ENCODE data around the gene LRRC27.
"Not testable (repeated sequence)": the region's sequence is repeated elsewhere in the genome, so short reads cannot be mapped to it uniquely, and the experiment has no call there.

Gene LRRC27

GRCh38 chr10:132336064-132336746 lies 4.2 kb downstream of the LRRC27 start:
- Mint-ChIP-seq H3K4me3 (peak overlapping the region; percentile 82), H3K27ac (no peak overlapping the region), H3K9me3 (ENCODE audit: low read depth) (no peaks in the 10 kb centered on the region), H3K27me3 (no peaks in the 10 kb centered on the region), H3K36me3 (peaks cover 6% of the 10 kb centered on the region), H3K4me1 (ENCODE audit: low read depth) (peaks cover 39% of the 10 kb centered on the region)

- no peaks in the 10 kb centered on the region for H3K27me3 Mint-ChIP-seq
- peaks cover 12% of the 10 kb centered on the region for H3K36me3 Mint-ChIP-seq
- H3K27ac Mint-ChIP-seq: peak overlapping the region; percentile 41
- peak overlapping the region; percentile 82 for H3K4me3 Mint-ChIP-seq
- no peaks in the 10 kb centered on the region for H3K9me3 Mint-ChIP-seq (ENCODE audit: low read depth)
- peaks cover 37% of the 10 kb centered on the region for H3K4me1 Mint-ChIP-seq (ENCODE audit: low read depth)
Measured at GRCh38 chr10:132336919-132337407, 5.0 kb downstream of the LRRC27 start.

GRCh38 chr10:132337854-132338253 lies 5.9 kb downstream of the LRRC27 start:
- H3K27me3 Mint-ChIP-seq; H3K27ac Mint-ChIP-seq; H3K9me3 Mint-ChIP-seq (ENCODE audit: low read depth): not testable (repeated sequence)
- Mint-ChIP-seq H3K4me3 (peak overlapping the region; percentile 82), H3K36me3 (peaks cover 16% of the 10 kb centered on the region), H3K4me1 (ENCODE audit: low read depth) (peaks cover 32% of the 10 kb centered on the region)

GRCh38 chr10:132338876-132339275 lies 6.9 kb downstream of the LRRC27 start:
- no peaks in the 10 kb centered on the region for H3K9me3 Mint-ChIP-seq (ENCODE audit: low read depth)

GRCh38 chr10:132339276-132339675 lies 7.3 kb downstream of the LRRC27 start:
- Mint-ChIP-seq H3K9me3 (ENCODE audit: low read depth) (no peaks in the 10 kb centered on the region), H3K27me3 (no peaks in the 10 kb centered on the region), H3K4me3 (no peak overlapping the region), H3K27ac (no peak overlapping the region), H3K4me1 (ENCODE audit: low read depth) (peaks cover 24% of the 10 kb centered on the region), H3K36me3 (peaks cover 16% of the 10 kb centered on the region)

More at GRCh38 chr10:132338876-132339275, 6.9 kb downstream of the LRRC27 start:
- Mint-ChIP-seq H3K27ac (no peak overlapping the region), H3K4me1 (ENCODE audit: low read depth) (peaks cover 24% of the 10 kb centered on the region), H3K36me3 (peaks cover 16% of the 10 kb centered on the region), H3K4me3 (no peak overlapping the region), H3K27me3 (no peaks in the 10 kb centered on the region)

GRCh38 chr10:132341017-132341416 lies 9.0 kb downstream of the LRRC27 start:
- no peaks in the 10 kb centered on the region for H3K9me3 Mint-ChIP-seq (ENCODE audit: low read depth)
- no peaks in the 10 kb centered on the region for H3K27me3 Mint-ChIP-seq
- peaks cover 17% of the 10 kb centered on the region for H3K4me1 Mint-ChIP-seq (ENCODE audit: low read depth)
- no peak overlapping the region for H3K27ac Mint-ChIP-seq
- H3K36me3 Mint-ChIP-seq: peaks cover 14% of the 10 kb centered on the region
- no peak overlapping the region for H3K4me3 Mint-ChIP-seq

GRCh38 chr10:132341781-132342180 lies 9.8 kb downstream of the LRRC27 start:
- no peaks in the 10 kb centered on the region for H3K9me3 Mint-ChIP-seq (ENCODE audit: low read depth)
- H3K4me1 Mint-ChIP-seq (ENCODE audit: low read depth): peaks cover 9% of the 10 kb centered on the region
- H3K36me3 Mint-ChIP-seq: peaks cover 14% of the 10 kb centered on the region
- no peaks in the 10 kb centered on the region for H3K27me3 Mint-ChIP-seq
- H3K27ac Mint-ChIP-seq: no peak overlapping the region
- no peak overlapping the region for H3K4me3 Mint-ChIP-seq

GRCh38 chr10:132342553-132342952 lies 10.6 kb downstream of the LRRC27 start:
- Mint-ChIP-seq H3K27ac (no peak overlapping the region), H3K9me3 (ENCODE audit: low read depth) (no peaks in the 10 kb centered on the region), H3K27me3 (no peaks in the 10 kb centered on the region), H3K4me3 (no peak overlapping the region), H3K36me3 (peaks cover 14% of the 10 kb centered on the region), H3K4me1 (ENCODE audit: low read depth) (peaks cover 1% of the 10 kb centered on the region)

GRCh38 chr10:132344386-132344785 lies 12.4 kb downstream of the LRRC27 start:
- Mint-ChIP-seq H3K4me1 (ENCODE audit: low read depth) (no peaks in the 10 kb centered on the region), H3K27ac (no peak overlapping the region), H3K27me3 (no peaks in the 10 kb centered on the region), H3K4me3 (no peak overlapping the region), H3K9me3 (ENCODE audit: low read depth) (no peaks in the 10 kb centered on the region), H3K36me3 (peaks cover 14% of the 10 kb centered on the region)

GRCh38 chr10:132345345-132345744 lies 13.4 kb downstream of the LRRC27 start:
- peaks cover 9% of the 10 kb centered on the region for H3K36me3 Mint-ChIP-seq
- H3K4me1 Mint-ChIP-seq (ENCODE audit: low read depth): no peaks in the 10 kb centered on the region
- no peaks in the 10 kb centered on the region for H3K9me3 Mint-ChIP-seq (ENCODE audit: low read depth)
- no peak overlapping the region for H3K4me3 Mint-ChIP-seq
- H3K27ac Mint-ChIP-seq: no peak overlapping the region
- no peaks in the 10 kb centered on the region for H3K27me3 Mint-ChIP-seq

GRCh38 chr10:132346806-132347205 lies 14.8 kb downstream of the LRRC27 start:
- Mint-ChIP-seq H3K4me1 (ENCODE audit: low read depth) (no peaks in the 10 kb centered on the region), H3K4me3 (no peak overlapping the region), H3K27ac (no peak overlapping the region), H3K27me3 (no peaks in the 10 kb centered on the region), H3K9me3 (ENCODE audit: low read depth) (no peaks in the 10 kb centered on the region), H3K36me3 (peaks cover 6% of the 10 kb centered on the region)

GRCh38 chr10:132347211-132347930 lies 15.4 kb downstream of the LRRC27 start:
- no peaks in the 10 kb centered on the region for H3K9me3 Mint-ChIP-seq (ENCODE audit: low read depth)
- H3K27me3 Mint-ChIP-seq: no peaks in the 10 kb centered on the region
- H3K4me3 Mint-ChIP-seq: no peak overlapping the region
- H3K36me3 Mint-ChIP-seq: peaks cover 2% of the 10 kb centered on the region
- no peak overlapping the region for H3K27ac Mint-ChIP-seq
- H3K4me1 Mint-ChIP-seq (ENCODE audit: low read depth): no peaks in the 10 kb centered on the region

GRCh38 chr10:132347931-132348267 lies 15.9 kb downstream of the LRRC27 start:
- no peaks in the 10 kb centered on the region for H3K27me3 Mint-ChIP-seq
- H3K4me3 Mint-ChIP-seq: no peak overlapping the region
- H3K27ac Mint-ChIP-seq: no peak overlapping the region
- H3K36me3 Mint-ChIP-seq: no peaks in the 10 kb centered on the region
- H3K4me1 Mint-ChIP-seq (ENCODE audit: low read depth): peaks cover 2% of the 10 kb centered on the region
- no peaks in the 10 kb centered on the region for H3K9me3 Mint-ChIP-seq (ENCODE audit: low read depth)

GRCh38 chr10:132349766-132350165 lies 17.8 kb downstream of the LRRC27 start:
- no peak overlapping the region for H3K4me3 Mint-ChIP-seq
- H3K36me3 Mint-ChIP-seq: no peaks in the 10 kb centered on the region
- peaks cover 3% of the 10 kb centered on the region for H3K4me1 Mint-ChIP-seq (ENCODE audit: low read depth)
- H3K9me3 Mint-ChIP-seq (ENCODE audit: low read depth): no peaks in the 10 kb centered on the region
- no peak overlapping the region for H3K27ac Mint-ChIP-seq
- H3K27me3 Mint-ChIP-seq: no peaks in the 10 kb centered on the region

- Mint-ChIP-seq H3K27me3 (no peaks in the 10 kb centered on the region), H3K27ac (no peak overlapping the region), H3K36me3 (no peaks in the 10 kb centered on the region), H3K4me3 (no peak overlapping the region), H3K4me1 (ENCODE audit: low read depth) (peaks cover 3% of the 10 kb centered on the region), H3K9me3 (ENCODE audit: low read depth) (no peaks in the 10 kb centered on the region)
Measured at GRCh38 chr10:132350391-132350790, 18.4 kb downstream of the LRRC27 start.

All from activated naive CD8-positive, alpha-beta T cell (primary cell).